Measurements from ENCODE around the gene ELMO1.

ELMO1 gene

DNA sequence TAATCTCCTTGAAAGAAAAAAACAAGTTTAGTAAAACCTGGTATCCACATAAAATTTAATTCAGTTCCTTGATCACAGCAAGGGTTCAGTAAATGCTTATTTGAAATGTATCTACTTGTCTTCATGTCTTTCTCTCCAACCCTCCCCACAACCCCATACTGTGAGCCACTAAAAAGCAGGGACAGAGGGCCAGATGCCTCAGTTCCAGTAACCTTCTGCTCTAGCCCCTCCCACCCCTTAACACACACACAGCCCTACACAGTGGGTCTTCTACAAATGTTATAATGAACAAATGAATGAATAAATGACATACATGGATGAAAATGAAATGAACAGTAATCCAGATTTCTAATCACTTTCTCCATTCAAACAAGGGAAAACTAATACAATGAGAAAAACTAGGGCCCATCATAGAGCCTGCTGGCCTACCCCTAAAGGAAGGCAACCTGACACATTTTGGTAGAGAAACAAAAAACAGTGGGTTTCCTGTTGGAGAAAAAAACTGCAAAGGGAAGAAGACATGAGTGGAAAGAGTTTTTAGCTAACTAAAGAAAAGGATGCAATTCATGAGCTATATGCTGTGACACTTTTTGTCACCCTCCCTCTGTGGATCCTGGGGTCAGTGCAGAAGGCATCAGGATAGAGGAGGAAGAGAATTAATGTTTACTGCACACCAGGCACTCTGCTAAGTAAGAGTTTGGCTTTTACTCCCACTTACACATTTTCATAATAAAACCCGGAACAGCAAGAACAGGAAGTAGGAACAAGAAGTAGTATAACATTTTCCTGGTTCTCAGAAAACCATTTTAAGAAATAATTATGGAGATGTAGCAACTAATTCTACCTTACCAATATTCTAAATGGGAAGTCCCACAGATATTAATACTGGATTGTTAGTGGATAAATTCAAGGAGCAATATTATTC lies 38.1 kb downstream of the ELMO1 start:
- DNase-seq (ENCODE audit: extremely low read depth in 1 of 2, low read depth in 1 of 2) = no peak

GRCh38 chr7:37409461-37409860 lies 39.2 kb downstream of the ELMO1 start:
- no peak for DNase-seq (ENCODE audit: extremely low read depth in 1 of 2, low read depth in 1 of 2)

GRCh38 chr7:37408291-37409228 lies 40.1 kb downstream of the ELMO1 start:
- no peak for DNase-seq (ENCODE audit: extremely low read depth in 1 of 2, low read depth in 1 of 2)

DNA sequence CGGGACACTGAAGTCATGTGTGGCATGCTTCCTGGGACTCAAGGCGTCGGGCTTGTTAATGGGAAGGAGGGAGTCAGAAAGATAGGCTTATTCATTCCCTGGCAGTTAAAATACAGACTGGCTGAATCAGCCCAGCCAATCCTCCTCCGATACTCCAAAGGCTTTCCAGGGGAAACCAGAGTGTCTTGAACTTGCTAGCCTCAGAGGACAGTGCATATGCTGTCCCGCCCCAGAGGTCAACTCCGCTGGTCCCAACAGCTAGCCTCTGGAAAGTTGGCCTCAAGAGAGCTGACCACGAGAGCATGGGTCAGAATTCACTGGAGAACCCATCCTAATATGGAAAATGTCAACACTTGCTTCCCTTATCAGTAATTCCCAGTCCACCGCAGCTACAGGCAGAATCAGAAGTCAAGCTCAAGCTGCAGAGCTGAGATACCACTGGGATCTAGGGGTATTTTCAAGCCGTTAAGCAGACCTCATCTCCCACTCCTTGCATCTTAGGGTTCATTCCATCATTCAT lies 43.0 kb downstream of the ELMO1 start:
- DNase-seq (ENCODE audit: extremely low read depth in 1 of 2, low read depth in 1 of 2) = no peak

- DNase-seq (ENCODE audit: extremely low read depth in 1 of 2, low read depth in 1 of 2) = no peak
These were observed 43.5 kb downstream of the ELMO1 start for GRCh38 chr7:37405128-37405527.

DNA sequence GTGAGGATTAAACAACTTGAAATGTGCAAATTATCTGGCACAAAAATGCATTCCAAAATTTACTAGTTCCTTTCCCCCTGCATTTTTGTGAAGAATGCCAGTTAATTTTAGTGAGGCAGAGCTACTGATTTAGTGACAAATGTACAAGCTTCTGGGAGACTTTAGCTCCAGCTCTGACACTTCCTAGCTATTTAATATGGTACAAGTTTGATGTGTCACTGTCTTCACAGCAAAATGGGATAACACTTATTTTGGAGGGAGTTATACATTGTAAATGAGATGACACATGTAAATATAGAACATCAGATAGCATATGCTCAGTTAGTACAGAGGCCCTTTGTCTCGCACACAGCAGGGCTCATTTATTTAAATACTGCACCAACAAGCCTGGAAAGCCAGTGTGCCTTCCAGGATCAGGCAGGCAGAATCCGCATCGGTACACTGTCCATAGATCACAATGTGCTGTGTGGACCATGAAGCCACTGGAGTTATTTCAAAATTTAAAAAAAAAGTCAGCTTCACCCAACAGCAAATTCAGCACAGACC lies 48.7 kb downstream of the ELMO1 start:
- no peak for DNase-seq (ENCODE audit: extremely low read depth in 1 of 2, low read depth in 1 of 2)

- no peak for DNase-seq (ENCODE audit: extremely low read depth in 1 of 2, low read depth in 1 of 2)
These were observed 50.3 kb downstream of the ELMO1 start for GRCh38 chr7:37398403-37398802.

DNA sequence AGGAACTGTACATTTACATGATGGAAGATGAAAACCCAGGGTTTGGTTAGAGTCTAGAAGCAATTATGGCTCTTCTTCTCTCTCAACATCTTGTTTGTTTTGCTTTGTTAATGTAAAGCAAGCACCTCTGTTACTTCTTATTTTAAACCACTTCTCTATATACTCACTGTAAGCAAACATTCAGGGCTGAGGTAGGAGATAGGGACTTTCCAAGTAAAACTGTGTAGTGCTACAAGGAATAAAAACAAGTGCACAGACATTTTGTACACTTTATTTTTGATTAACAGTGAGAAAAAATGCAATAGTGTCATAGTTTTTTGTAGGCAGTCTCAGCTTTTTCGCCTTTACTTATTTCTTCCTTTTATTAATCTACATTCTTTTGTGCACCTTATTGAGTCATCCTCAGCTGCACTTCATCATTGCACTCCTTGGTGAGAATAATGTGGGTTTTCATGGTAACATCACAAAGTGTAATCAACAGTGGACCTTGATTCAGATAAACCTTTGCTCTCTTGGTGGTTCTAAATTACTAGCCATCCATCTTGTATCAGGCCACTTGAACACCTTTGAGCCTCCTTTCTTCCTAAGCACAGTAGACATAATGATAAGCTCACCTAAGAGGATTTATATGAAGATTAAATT lies 52.9 kb downstream of the ELMO1 start:
- no peak for DNase-seq (ENCODE audit: extremely low read depth in 1 of 2, low read depth in 1 of 2)

DNA sequence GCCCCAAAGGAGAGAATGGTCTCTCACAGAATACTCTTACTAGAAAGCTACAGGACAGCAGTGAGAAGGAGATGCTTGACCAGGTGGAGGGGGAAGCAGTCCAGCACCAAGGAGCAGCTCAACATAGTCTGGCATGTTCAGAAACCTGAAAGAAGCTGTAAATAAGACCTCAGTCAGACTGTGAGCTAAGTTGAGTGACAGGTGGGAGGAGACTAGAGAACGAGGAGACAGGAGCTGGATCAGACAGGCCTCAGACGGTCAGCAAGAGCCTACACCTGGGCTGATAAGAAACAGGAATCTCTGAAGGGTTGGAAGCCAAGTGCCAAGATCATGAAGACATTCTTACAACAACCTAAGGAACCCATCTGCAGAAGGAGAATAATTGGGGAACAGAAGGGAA lies 54.5 kb downstream of the ELMO1 start:
- no peak for DNase-seq (ENCODE audit: extremely low read depth in 1 of 2, low read depth in 1 of 2)

GRCh38 chr7:37393476-37393875 lies 55.2 kb downstream of the ELMO1 start:
- DNase-seq (ENCODE audit: extremely low read depth in 1 of 2, low read depth in 1 of 2) = no peak

DNA sequence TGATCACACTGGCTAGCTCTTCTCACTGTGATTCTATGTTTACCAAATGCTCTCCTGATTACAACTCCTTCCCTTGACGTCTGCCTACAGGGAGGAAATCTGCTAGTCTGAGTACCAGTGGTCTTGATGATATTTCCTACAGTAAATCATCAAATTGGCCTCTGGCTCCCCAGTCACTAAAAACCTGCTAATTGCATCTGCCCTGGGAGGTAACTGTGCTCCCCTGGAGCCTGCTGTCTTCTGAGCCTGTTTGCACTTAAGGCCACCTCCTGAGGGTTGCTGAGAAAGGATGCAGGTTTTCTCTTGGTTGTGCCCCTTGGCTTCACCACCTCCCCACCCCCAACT lies 56.0 kb downstream of the ELMO1 start:
- DNase-seq (ENCODE audit: extremely low read depth in 1 of 2, low read depth in 1 of 2) = no peak

DNA sequence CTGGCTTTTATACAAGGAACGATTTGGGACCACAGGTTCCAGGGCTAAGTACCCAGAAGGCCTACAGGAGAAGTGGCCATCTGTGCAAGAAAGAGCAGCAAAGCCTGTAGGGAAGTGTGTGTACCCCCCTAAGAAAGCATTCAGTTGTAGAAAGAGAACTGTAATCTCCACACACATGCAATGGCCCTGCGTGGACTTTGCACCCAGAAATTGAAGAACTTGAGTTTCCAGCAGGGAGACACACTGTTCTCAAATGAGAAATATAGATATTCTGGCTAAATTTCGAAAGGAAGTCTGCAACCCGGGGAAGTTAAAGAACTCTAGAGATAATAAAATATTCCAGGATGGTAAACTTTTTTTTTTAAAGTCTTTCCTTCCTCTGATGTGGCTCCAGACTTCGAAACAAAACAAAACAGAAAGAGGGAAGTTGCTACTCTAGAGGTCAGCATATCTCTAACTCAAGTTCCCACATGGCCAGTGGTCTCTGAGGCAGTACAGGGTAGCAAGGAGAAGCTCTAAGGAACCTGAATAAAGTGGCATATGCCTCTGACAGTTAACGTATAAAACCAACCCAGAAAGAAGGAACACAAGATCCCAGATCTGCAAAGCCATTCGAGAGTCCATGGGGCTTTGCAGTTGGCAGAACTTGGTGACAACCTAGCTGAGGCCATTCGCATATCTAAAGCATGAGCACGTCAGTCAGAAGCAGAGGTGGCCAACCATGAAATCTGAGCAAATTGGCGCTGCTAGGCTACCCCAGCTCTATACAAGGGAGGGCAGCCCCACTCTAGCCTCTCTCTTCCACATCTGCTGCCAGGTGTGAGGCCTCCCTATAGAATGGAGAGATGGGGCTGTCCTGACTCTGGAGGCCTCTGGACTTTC lies 56.6 kb downstream of the ELMO1 start:
- DNase-seq (ENCODE audit: extremely low read depth in 1 of 2, low read depth in 1 of 2) = no peak

GRCh38 chr7:37390114-37390513 lies 58.5 kb downstream of the ELMO1 start:
- DNase-seq (ENCODE audit: extremely low read depth in 1 of 2, low read depth in 1 of 2) = no peak

DNA sequence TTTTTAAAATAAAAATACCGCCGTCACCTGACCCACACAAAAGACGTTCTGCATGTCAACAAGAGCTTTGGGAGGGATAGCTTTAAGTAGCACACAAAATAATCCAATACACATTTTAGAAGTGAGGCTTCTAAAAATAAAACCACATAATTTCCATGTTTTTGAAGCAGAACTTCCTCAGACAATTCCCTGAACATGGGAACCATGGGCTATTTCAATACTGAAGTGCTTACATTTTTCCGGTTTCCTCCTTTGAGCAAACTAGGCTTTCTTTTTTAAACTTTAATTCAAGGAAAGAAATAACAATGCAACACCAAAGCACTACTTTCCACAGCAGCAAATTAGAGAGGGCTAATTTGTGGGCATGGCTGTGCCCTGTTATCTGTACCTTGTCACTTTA lies 59.9 kb downstream of the ELMO1 start:
- DNase-seq (ENCODE audit: extremely low read depth in 1 of 2, low read depth in 1 of 2) = no peak

GRCh38 chr7:37385787-37386186 lies 62.9 kb downstream of the ELMO1 start:
- no peak for DNase-seq (ENCODE audit: extremely low read depth in 1 of 2, low read depth in 1 of 2)

GRCh38 chr7:37382546-37383088 lies 66.0 kb downstream of the ELMO1 start:
- DNase-seq (ENCODE audit: extremely low read depth in 1 of 2, low read depth in 1 of 2) = no peak

GRCh38 chr7:37380831-37381230 lies 67.8 kb downstream of the ELMO1 start:
- DNase-seq (ENCODE audit: extremely low read depth in 1 of 2, low read depth in 1 of 2) = no peak

DNA sequence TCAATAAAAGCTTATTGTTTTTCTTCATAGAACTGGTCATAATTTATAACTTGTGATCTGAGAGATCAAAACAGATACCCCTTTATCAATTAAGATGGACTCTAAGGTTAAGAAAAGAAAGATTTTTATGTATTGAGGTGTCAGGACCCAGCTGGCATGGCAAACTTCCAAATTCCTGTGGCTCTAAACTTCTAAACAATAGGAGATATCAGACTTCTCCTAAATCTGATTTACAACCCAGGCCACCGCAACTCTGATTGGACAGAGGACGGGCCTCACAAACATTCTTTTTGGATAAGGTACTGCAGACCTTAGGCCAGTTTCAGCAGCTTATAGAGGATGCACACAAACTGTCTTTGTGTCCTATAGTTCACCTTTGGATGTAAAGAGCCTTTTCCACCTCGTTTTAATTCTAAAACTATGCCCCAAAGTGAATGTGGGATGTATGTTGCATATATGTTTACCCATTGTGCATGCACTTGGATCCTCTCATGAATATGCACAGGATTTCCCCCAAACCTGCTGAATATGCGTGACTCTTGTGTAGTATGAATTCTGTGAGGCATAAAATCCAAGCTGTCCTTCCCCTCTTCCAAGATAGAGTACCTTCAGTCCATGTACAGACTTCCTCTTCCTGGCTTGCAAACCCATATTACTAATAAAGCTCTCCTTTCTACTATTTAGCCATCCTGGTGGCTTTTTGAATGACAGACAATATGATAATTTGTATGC lies 69.0 kb downstream of the ELMO1 start:
- no peak for DNase-seq (ENCODE audit: extremely low read depth in 1 of 2, low read depth in 1 of 2)

- no peak for DNase-seq (ENCODE audit: extremely low read depth in 1 of 2, low read depth in 1 of 2)
These were observed 71.4 kb downstream of the ELMO1 start for GRCh38 chr7:37377231-37377630.

Data from activated CD8-positive, alpha-beta memory T cell treated with anti-CD3 and anti-CD28 coated beads for 1 hour (primary cell).